IMR-90 (cell line): Measurements from ENCODE around the gene KCNH5. TPM values are rescaled to one million over a fixed set of nuclear protein-coding genes. Genes with fewer than 3 reads are reported as not detected.

Source experiments
- ATAC-seq: fragments of 200-7000 bp; cut with Tn5 transposase; 2 replicates; pipeline ENCODE4 v1.9.1; 2020; ENCODE audit warnings: low read depth, mild to moderate bottlenecking, moderate library complexity
- BruUV-seq: library from RNA; stranded (reverse); fragments of 400-500 nt; replicated peaks from 2 replicates; lab custom pipeline; 2021; lab: Mats Ljungman, UMichigan
- CTCF ChIA-PET: fragments of 300-600 bp; formaldehyde crosslinking; extraction: SDS; loops from one replicate; lab custom pipeline; 2021; ENCODE audit warnings: antibody characterized with exemption; lab: Yijun Ruan, JAX
- POLR2A ChIA-PET: fragments of 300-600 bp; sonication (Branson Sonifier 250); formaldehyde crosslinking; loops from one replicate; lab custom pipeline; 2022; ENCODE audit warnings: antibody characterized with exemption; ENCODE audit not compliant: unreplicated experiment; lab: Charles Lee
- DNase-seq: peaks from one replicate; pipeline ENCODE4 v3.0.0; 2013
- H2AFZ ChIP-seq: replicated peaks from 2 replicates; pipeline ENCODE3; 2013; ENCODE audit warnings: low read length, mild to moderate bottlenecking; ENCODE audit not compliant: poor library complexity
- H2AK5ac ChIP-seq: 2 replicates; pipeline ENCODE4 v1.6.1; 2013; ENCODE audit warnings: low read depth, low read length, inconsistent platforms
- H2AK9ac ChIP-seq: replicated peaks from 2 replicates; pipeline ENCODE3; 2013; ENCODE audit warnings: mild to moderate bottlenecking, low read depth, low read length, moderate library complexity; ENCODE audit not compliant: poor library complexity
- H2BK120ac ChIP-seq: 2 replicates; pipeline ENCODE4 v1.6.1; 2013; ENCODE audit warnings: low read depth, low read length, inconsistent platforms
- H2BK15ac ChIP-seq: 3 replicates; pipeline ENCODE4 v1.6.1; 2013; ENCODE audit warnings: low read depth, low read length, inconsistent platforms
- H2BK20ac ChIP-seq: 2 replicates; pipeline ENCODE4 v1.6.1; 2013; ENCODE audit warnings: low read depth, mild to moderate bottlenecking, inconsistent platforms, low read length, moderate library complexity
- H2BK5ac ChIP-seq: 2 replicates; pipeline ENCODE4 v1.6.1; 2013; ENCODE audit warnings: mild to moderate bottlenecking, low read depth, low read length, inconsistent platforms; ENCODE audit not compliant: poor library complexity, severe bottlenecking
- H3K14ac ChIP-seq: replicated peaks from 2 replicates; pipeline ENCODE4 v1.6.1; 2013; ENCODE audit warnings: low read depth, low read length, inconsistent platforms
- H3K18ac ChIP-seq: 2 replicates; pipeline ENCODE4 v1.6.1; 2013; ENCODE audit warnings: low read depth, low read length, control low read depth
- H3K23ac ChIP-seq: 2 replicates; pipeline ENCODE4 v1.6.1; 2013; ENCODE audit warnings: low read depth, low read length, inconsistent platforms
- H3K27ac ChIP-seq: 2 replicates; pipeline ENCODE4 v1.5.1; 2013; ENCODE audit warnings: mild to moderate bottlenecking, control low read depth, low read length; ENCODE audit not compliant: insufficient read depth
- H3K27me3 ChIP-seq: 2 replicates; pipeline ENCODE4 v1.6.1; 2013; ENCODE audit warnings: low read length; ENCODE audit not compliant: control insufficient read depth, insufficient read depth
- H3K36me3 ChIP-seq: 2 replicates; pipeline ENCODE4 v1.6.1; 2013; ENCODE audit warnings: low read length, mixed read lengths; ENCODE audit not compliant: control insufficient read depth, insufficient read depth
- H3K4ac ChIP-seq: 2 replicates; pipeline ENCODE4 v1.6.1; 2013; ENCODE audit warnings: low read depth, low read length, inconsistent platforms
- H3K4me1 ChIP-seq: 2 replicates; pipeline ENCODE4 v1.6.1; 2013; ENCODE audit warnings: low read length, mixed read lengths; ENCODE audit not compliant: control insufficient read depth, insufficient read depth
- H3K4me2 ChIP-seq: 2 replicates; pipeline ENCODE4 v1.6.1; 2013; ENCODE audit warnings: low read depth, mild to moderate bottlenecking, control low read depth, low read length, moderate library complexity
- H3K4me3 ChIP-seq: 2 replicates; pipeline ENCODE4 v1.5.1; 2013; ENCODE audit warnings: low read depth, mild to moderate bottlenecking, control low read depth, low read length, moderate library complexity; ENCODE audit not compliant: insufficient read depth
- H3K56ac ChIP-seq: 2 replicates; pipeline ENCODE4 v1.6.1; 2013; ENCODE audit warnings: low read length, inconsistent platforms; ENCODE audit not compliant: insufficient read depth; ENCODE audit errors: extremely low read depth
- H3K79me1 ChIP-seq, 2 experiments: 2 replicates each; pipeline ENCODE4 v1.6.1; 2013; ENCODE audit warnings: low read length in 2 of 2, inconsistent platforms in 1 of 2, low read depth in 1 of 2
- H3K9ac ChIP-seq: 2 replicates; pipeline ENCODE4 v1.6.1; 2013; ENCODE audit warnings: low read depth, low read length, control low read depth
- H3K9me1 ChIP-seq: 2 replicates; pipeline ENCODE4 v1.6.1; 2013; ENCODE audit warnings: low read length, inconsistent platforms; ENCODE audit not compliant: insufficient read depth
- H3K9me3 ChIP-seq: 2 replicates; pipeline ENCODE4 v1.6.1; 2013; ENCODE audit warnings: low read length; ENCODE audit not compliant: control insufficient read depth, insufficient read depth
- H4K20me1 ChIP-seq: 2 replicates; pipeline ENCODE4 v1.6.1; 2013; ENCODE audit warnings: low read length, inconsistent platforms; ENCODE audit not compliant: insufficient read depth
- H4K5ac ChIP-seq: 2 replicates; pipeline ENCODE4 v1.6.1; 2013; ENCODE audit warnings: mild to moderate bottlenecking, low read depth, low read length, control low read depth
- H4K8ac ChIP-seq, 2 experiments: 2 replicates each; pipeline ENCODE4 v1.6.1; 2013; ENCODE audit warnings: low read depth in 2 of 2, low read length in 2 of 2, control low read depth in 1 of 2, inconsistent platforms in 1 of 2
- H4K91ac ChIP-seq: 2 replicates; pipeline ENCODE4 v1.6.1; 2013; ENCODE audit warnings: low read depth, low read length, inconsistent platforms; ENCODE audit not compliant: insufficient read depth
- BHLHE40 ChIP-seq: fragments of 150-350 bp; IDR thresholded peaks from 2 replicates; pipeline ENCODE4 v1.6.1; 2016; ENCODE audit warnings: mild to moderate bottlenecking, low read depth, low read length
- CEBPB ChIP-seq: IDR thresholded peaks from 2 replicates; pipeline ENCODE4 v1.6.1; 2012; ENCODE audit warnings: low read depth, low read length, improper control_type of control experiment
- CHD1 ChIP-seq: IDR thresholded peaks from 2 replicates; pipeline ENCODE4 v1.6.1; 2012; ENCODE audit warnings: low read depth, low read length, improper control_type of control experiment
- CTCF ChIP-seq: conservative IDR thresholded peaks from 2 replicates; pipeline ENCODE4 v1.5.1; 2012; ENCODE audit warnings: mild to moderate bottlenecking, low read depth, low read length, improper control_type of control experiment
- ELK1 ChIP-seq: fragments of 150-350 bp; IDR thresholded peaks from 2 replicates; pipeline ENCODE4 v1.6.1; 2016; ENCODE audit warnings: low read depth, mild to moderate bottlenecking, low read length, moderate library complexity, borderline replicate concordance
- FOS ChIP-seq: fragments of 150-350 bp; IDR thresholded peaks from 2 replicates; pipeline ENCODE4 v1.6.1; 2016; ENCODE audit warnings: low read depth, low read length
- MAFK ChIP-seq: IDR thresholded peaks from 2 replicates; pipeline ENCODE4 v1.6.1; 2012; ENCODE audit warnings: low read depth, low read length, improper control_type of control experiment
- MAZ ChIP-seq: IDR thresholded peaks from 2 replicates; pipeline ENCODE4 v1.6.1; 2012; ENCODE audit warnings: low read depth, mild to moderate bottlenecking, low read length, improper control_type of control experiment, moderate library complexity, borderline replicate concordance
- MXI1 ChIP-seq: IDR thresholded peaks from 2 replicates; pipeline ENCODE4 v1.6.1; 2012; ENCODE audit warnings: low read depth, mild to moderate bottlenecking, low read length, moderate library complexity, borderline replicate concordance
- NFE2L2 ChIP-seq: fragments of 150-350 bp; IDR thresholded peaks from 2 replicates; pipeline ENCODE4 v1.6.1; 2016; ENCODE audit warnings: low read depth, mild to moderate bottlenecking, low read length
- POLR2A ChIP-seq: IDR thresholded peaks from 2 replicates; pipeline ENCODE4 v1.6.1; 2012; ENCODE audit warnings: mild to moderate bottlenecking, low read depth, low read length
- RAD21 ChIP-seq: IDR thresholded peaks from 2 replicates; pipeline ENCODE4 v1.6.1; 2012; ENCODE audit warnings: low read length, improper control_type of control experiment
- RCOR1 ChIP-seq: IDR thresholded peaks from 2 replicates; pipeline ENCODE4 v1.6.1; 2012; ENCODE audit warnings: mild to moderate bottlenecking, low read length, improper control_type of control experiment; ENCODE audit not compliant: insufficient replicate concordance
- RFX5 ChIP-seq: IDR thresholded peaks from 2 replicates; pipeline ENCODE4 v1.8.0; 2012; ENCODE audit warnings: low read depth, mild to moderate bottlenecking, low read length, moderate library complexity
- SMC3 ChIP-seq: fragments of 150-350 bp; IDR thresholded peaks from 2 replicates; pipeline ENCODE4 v1.6.1; 2016; ENCODE audit warnings: low read depth, mild to moderate bottlenecking, antibody characterized with exemption, low read length, moderate library complexity
- USF2 ChIP-seq: fragments of 150-350 bp; IDR thresholded peaks from 2 replicates; pipeline ENCODE4 v1.6.1; 2017; ENCODE audit warnings: mild to moderate bottlenecking, antibody characterized with exemption, low read length, low read depth
- WGBS, 2 experiments: methylation state at CpG; one replicate each; pipeline versions ENCODE4 v1.1.5 to v1.1.7; 2013; ENCODE audit warnings: missing lambda C conversion rate in 2 of 2; ENCODE audit not compliant: insufficient read length in 1 of 2; ENCODE audit errors: extremely low coverage in 2 of 2; 5-methylcytosine and 5-hydroxymethylcytosine counted together
- dilution Hi-C: fragments of 300-500 bp; cut with HindIII; formaldehyde crosslinking; loops from one replicate; pipeline ENCODE4 v1.14.3; 2018; ENCODE audit warnings: low sequenced_read_pairs; ENCODE audit not compliant: unreplicated experiment
- in situ Hi-C: fragments of 300-500 bp; cut with MboI; formaldehyde crosslinking; loops from 3 replicates; pipeline ENCODE4 v1.14.3; 2019; ENCODE audit warnings: low sequenced_read_pairs, inconsistent platforms, mixed read lengths
- intact Hi-C: fragments of 100-400 bp; cut with micrococcal nuclease; formaldehyde crosslinking; loops from 2 replicates; pipeline ENCODE4 v1.10.0; 2022
- polyA plus RNA-seq, 3 experiments: library from polyadenylated mRNA; depleted of rRNA; stranded (reverse); fragments of >200 nt; gene quantifications; 2 replicates each; pipeline ENCODE4 v1.2.3, GENCODE V29; 2012; ENCODE audit warnings: low replicate concordance in 1 of 3
- total RNA-seq: library from RNA; depleted of rRNA; stranded (reverse); fragments of >200 nt; gene quantifications from 2 replicates; pipeline ENCODE4 v1.2.3, GENCODE V29; 2012

The KCNH5 gene
- total and polyA plus RNA-seq, 2 of the 4 experiments (the other 2 are of a cell fraction): under 0.01 to 0.03 TPM

- Histone ChIP-seq H2BK120ac (no peak overlapping the region), H2BK20ac (no peak overlapping the region), H4K20me1 (no peaks in the 10 kb centered on the region), H3K4me3 (no peak overlapping the region), H3K36me3 (no peaks in the 10 kb centered on the region), H4K5ac (no peak overlapping the region), H3K23ac (no peak overlapping the region), H3K27ac (no peak overlapping the region), H3K27me3 (no peaks in the 10 kb centered on the region), H3K4me2 (no peak overlapping the region), H2BK15ac (no peak overlapping the region), H2BK5ac (no peak overlapping the region), H3K4ac (no peak overlapping the region), H3K9ac (no peak overlapping the region), H3K79me1 (no peaks in the 10 kb centered on the region), H3K4me1 (no peaks in the 10 kb centered on the region; the same call in 1 of the 2 replicates), H4K8ac (no peak overlapping the region), H2AK5ac (no peak overlapping the region), H2AK9ac (no peak overlapping the region), H3K56ac (no peak overlapping the region), H3K9me3 (no peaks in the 10 kb centered on the region; the same call in 1 of the 2 replicates), H4K91ac (no peak overlapping the region), H3K14ac (no peak overlapping the region), H2AFZ (no peak overlapping the region), H3K9me1 (no peaks in the 10 kb centered on the region), H3K18ac (no peak overlapping the region)
- dilution Hi-C loops (no loop called here), in situ Hi-C loops (no loop called here), intact Hi-C loops (no loop called here)
- no TSS peak for BruUV-seq
- WGBS, 2 experiments: no CpG with 5 or more reads among the region's 2 CpGs
- ATAC-seq (peak; percentile 49), DNase-seq (peak; percentile 24)
- TF ChIP-seq ELK1: no peak
- no peak for TF ChIP-seq CTCF
- TF ChIP-seq RAD21: no peak
- TF ChIP-seq RCOR1: no peak
- no peak for TF ChIP-seq MXI1
- TF ChIP-seq RFX5: no peak
- TF ChIP-seq SMC3: no peak
- TF ChIP-seq CEBPB: no peak
- TF ChIP-seq POLR2A: no peak
- TF ChIP-seq CHD1: no peak
- no peak for TF ChIP-seq FOS
- no peak for TF ChIP-seq BHLHE40
- TF ChIP-seq USF2: no peak
- TF ChIP-seq MAFK: no peak
- no peak for TF ChIP-seq NFE2L2
- no peak for TF ChIP-seq MAZ
- ChIA-PET CTCF (no interaction called here), POLR2A (no interaction called here)
These were observed 339.0 kb downstream of the KCNH5 start for GRCh38 chr14:62706217-62706616.
